Adipocyte (in vitro differentiated cells): ENCODE measurements around the gene SKI.
"Not testable (repeated sequence)": the region's sequence is repeated elsewhere in the genome, so short reads cannot be mapped to it uniquely, and the experiment has no call there.

Source experiments
- DNase-seq: peaks from one replicate; pipeline ENCODE4 v3.0.0-alpha.2; 2015; ENCODE audit warnings: low read depth
- H3K27me3 ChIP-seq: replicated peaks from 2 replicates; pipeline ENCODE4 v1.7.0; 2013; ENCODE audit warnings: mild to moderate bottlenecking, low read length, moderate library complexity; ENCODE audit not compliant: control insufficient read depth, insufficient read depth
- H3K36me3 ChIP-seq: 2 replicates; pipeline ENCODE4 v1.7.0; 2013; ENCODE audit warnings: low read length, mild to moderate bottlenecking, moderate library complexity; ENCODE audit not compliant: control insufficient read depth, insufficient read depth, severe bottlenecking
- H3K4me1 ChIP-seq: 2 replicates; pipeline ENCODE4 v1.7.0; 2013; ENCODE audit warnings: mild to moderate bottlenecking, low read length, moderate library complexity; ENCODE audit not compliant: control insufficient read depth, insufficient read depth
- H3K4me3 ChIP-seq: 2 replicates; pipeline ENCODE4 v1.7.0; 2013; ENCODE audit warnings: mild to moderate bottlenecking, low read length, moderate library complexity
- H3K9ac ChIP-seq: 2 replicates; pipeline ENCODE4 v1.7.0; 2013; ENCODE audit warnings: mild to moderate bottlenecking, low read length, moderate library complexity
- H3K9me3 ChIP-seq: 2 replicates; pipeline ENCODE4 v1.7.0; 2013; ENCODE audit warnings: mild to moderate bottlenecking, low read length, moderate library complexity; ENCODE audit not compliant: control insufficient read depth

Gene SKI

DNA sequence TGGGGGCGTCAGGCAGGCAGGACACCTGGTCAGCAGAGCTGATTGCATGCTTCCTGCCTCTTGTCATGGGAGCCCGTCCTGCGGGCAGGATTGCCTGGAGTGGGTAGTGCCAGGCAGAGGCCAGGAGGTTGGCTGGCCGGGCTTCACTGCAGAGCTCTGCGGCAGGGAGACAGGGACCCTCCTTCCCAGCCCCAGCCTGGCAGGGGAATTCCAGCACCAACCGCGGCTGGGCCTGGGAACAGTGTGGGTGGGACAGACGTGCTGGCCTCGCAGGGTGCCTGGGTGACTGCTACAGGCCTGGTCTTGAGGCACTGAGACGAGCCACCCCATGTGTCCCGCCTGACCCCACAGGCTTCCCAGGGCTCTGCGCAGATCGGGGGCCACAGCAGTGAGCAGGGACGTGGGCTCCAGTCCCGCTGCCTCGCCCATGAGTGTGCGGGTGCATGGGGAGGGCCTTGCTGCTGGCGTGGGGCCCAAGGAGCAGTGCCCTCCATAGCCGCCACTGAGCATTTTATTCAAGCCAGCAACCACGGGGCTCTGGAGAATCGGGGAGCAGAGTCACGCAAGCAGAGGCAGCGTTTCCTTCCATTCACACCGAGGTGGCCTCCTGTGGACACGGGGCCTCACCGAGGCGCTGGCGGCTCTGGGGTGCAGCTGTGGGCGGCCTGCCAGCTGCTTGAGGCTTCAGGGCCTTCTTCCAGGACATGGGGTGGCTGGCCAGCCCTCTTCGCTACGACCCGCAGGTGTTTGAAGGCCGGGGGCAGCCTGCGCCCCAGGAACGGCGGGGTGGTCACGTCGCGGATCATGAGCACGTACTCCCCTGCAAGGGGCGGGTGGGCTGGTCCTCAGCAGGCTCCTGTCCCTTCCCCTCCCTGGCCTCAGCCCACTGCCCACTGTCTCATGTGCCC is 92.9 kb downstream of the SKI start:
- no peaks in the 10 kb centered on the region for H3K9me3 ChIP-seq
- peaks cover 27% of the 10 kb centered on the region for H3K4me1 ChIP-seq
- no peaks in the 10 kb centered on the region for H3K36me3 ChIP-seq
- H3K4me3 ChIP-seq, result no peak overlapping the region
- peak overlapping the region; percentile 83 for H3K9ac ChIP-seq
- no peaks in the 10 kb centered on the region for H3K27me3 ChIP-seq
- DNase-seq, result no peak

DNA sequence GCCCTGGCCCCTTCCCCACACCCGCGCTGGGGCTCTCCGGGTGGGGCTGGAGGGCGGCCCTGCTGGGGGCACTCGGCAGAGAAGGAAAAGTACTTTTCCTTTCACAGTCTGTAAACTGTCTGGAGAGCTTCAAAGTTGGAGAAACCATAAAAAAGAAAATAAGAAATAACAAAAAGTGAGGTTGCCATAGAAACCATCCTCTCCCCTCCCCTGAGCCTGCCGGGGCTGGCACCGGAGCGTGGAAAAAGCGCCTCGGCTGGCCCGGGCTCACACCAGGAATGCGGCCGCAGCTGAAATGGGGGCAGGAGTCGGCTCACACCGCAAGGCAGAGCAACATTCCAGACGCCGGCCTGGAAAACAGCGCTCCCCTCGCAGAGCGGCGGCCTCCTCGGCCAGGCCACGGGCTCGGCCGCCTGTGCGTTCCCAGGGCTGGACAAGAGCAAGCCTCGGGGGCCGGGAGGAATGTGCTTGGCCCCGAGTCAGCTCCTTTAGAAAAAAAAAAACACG is 94.0 kb downstream of the SKI start:
- Histone ChIP-seq H3K9ac (peak overlapping the region; percentile 83), H3K4me1 (peaks cover 25% of the 10 kb centered on the region), H3K9me3 (no peaks in the 10 kb centered on the region), H3K36me3 (no peaks in the 10 kb centered on the region), H3K27me3 (no peaks in the 10 kb centered on the region), H3K4me3 (no peak overlapping the region)
- peak; percentile 95 for DNase-seq

DNA sequence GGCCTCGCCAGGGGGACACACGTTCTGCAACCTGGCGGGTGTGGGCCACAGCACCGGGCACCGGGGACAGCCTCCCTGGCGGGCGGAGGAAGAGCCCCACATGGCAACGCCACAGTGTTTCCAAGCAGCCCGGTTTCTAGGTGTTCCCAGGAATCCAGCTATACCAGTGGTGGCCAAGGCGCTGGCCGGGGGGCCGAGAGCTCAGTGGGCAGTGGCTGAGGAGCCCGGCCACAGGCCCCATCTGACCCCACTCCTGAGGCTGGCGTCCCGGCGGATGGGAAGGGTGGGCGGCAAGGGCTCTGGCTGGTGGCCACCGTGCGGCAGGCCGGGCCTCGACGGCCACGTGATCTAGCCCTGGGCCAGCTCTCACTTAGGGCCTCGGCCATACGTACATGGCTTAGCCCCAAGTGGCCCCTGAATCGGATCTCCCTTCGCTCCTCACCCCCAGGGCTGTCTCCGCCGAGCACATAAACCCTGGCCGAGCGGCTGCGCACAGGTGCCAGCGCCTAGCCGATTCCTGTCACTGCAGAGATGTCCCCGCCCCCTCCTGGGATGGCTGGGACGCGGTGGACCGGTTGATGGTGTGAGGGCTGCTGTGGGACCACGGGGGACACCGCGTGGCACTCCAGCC is 94.6 kb downstream of the SKI start:
- Histone ChIP-seq H3K36me3 (no peaks in the 10 kb centered on the region), H3K9ac (peak overlapping the region; percentile 83), H3K4me1 (peaks cover 25% of the 10 kb centered on the region), H3K4me3 (no peak overlapping the region), H3K27me3 (no peaks in the 10 kb centered on the region), H3K9me3 (no peaks in the 10 kb centered on the region)
- no peak for DNase-seq

DNA sequence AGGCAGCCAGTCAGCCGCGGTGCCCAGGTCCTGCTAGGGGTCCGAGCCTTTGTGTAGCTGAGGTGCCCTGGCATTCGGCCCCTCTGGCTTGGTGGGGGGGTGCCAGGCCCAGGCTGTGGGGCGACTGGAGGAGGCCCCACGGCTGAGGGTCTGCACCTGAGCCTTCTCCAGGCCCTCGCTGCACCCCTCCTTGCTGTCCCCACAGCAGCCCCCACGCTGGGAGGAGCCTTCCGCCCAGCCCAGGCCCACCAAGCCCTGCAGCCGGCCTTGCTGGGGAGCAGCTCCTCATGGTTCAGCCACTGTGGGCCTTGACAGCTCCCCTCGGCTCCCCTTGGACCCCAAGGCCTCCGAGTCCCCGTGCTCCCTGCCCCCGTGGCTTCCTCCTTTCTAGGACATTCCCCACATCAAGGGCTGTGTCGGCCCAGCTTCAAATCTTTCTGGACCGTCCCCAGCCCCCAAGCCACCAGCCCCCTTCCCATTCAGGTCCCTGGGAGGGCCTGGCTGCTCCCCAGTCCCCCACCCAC is 95.4 kb downstream of the SKI start:
- Histone ChIP-seq H3K36me3 (no peaks in the 10 kb centered on the region), H3K9me3 (no peaks in the 10 kb centered on the region), H3K4me3 (no peak overlapping the region), H3K9ac (peak overlapping the region; percentile 83), H3K27me3 (no peaks in the 10 kb centered on the region), H3K4me1 (peaks cover 25% of the 10 kb centered on the region)
- DNase-seq, result no peak

DNA sequence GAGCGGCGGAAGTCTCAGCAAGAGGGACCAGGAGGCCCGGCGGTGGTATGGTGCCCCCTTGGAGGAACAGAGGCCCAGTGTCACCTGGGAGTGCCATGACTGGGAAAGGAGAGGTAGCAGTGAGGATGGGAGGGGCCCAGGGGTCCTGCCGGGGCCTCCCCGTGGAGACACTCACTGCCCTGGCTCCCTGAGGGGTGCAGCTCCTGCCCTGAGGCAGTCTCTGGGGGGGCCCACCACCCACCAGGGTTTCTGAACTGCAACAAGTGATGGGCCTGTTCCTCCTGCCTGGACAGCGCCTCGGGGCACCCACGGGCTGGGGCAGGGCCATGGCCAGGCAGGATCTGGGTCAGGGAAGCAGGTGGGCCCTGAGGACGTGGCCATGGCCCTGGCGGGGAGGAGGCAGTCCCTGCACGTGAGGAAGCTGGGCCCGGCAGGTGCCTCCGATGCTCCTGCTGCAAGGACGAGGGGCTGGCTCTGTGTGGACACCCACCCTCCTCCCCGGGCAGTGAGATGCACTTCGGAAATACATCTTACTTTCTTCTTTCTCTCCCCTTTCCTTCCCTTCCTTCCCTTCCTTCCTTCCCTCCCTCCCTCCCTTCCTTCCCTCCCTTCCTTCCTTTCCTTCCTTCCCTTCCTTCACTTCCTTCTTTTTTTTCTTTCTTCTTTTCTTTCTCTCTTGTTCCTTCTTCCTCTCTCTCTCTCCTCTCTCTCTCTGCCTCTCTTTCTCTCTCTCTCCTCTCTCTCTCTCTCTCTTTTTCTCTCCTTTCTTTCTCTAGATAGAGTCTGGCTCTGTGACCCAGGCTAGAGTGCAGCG is 96.6 kb downstream of the SKI start:
- Histone ChIP-seq H3K4me3 (no peak overlapping the region), H3K36me3 (no peaks in the 10 kb centered on the region), H3K9ac (no peak overlapping the region), H3K27me3 (no peaks in the 10 kb centered on the region), H3K9me3 (no peaks in the 10 kb centered on the region), H3K4me1 (peaks cover 25% of the 10 kb centered on the region)
- no peak for DNase-seq

DNA sequence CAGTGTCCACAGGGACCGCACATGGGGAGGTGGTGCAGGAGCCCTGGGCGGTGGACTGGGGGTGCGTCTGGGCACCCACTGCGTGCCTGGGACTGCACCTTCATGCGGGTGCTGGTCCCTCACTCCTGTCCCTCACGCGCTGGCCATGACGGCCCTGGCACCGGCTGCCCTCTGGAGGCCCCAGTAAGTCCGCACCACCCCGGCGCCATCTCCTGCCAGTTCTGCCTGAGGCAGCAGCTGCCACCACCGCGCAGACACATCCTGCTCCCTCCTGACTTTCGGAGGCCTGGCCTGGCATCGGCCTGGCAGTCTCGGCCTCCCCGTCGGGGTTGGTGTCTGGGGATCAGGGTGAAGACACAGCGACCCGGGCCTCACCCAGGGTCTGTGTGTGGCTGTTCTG is 98.4 kb downstream of the SKI start:
- Histone ChIP-seq H3K36me3 (no peaks in the 10 kb centered on the region), H3K27me3 (no peaks in the 10 kb centered on the region), H3K9me3 (no peaks in the 10 kb centered on the region), H3K9ac (no peak overlapping the region), H3K4me3 (no peak overlapping the region), H3K4me1 (peaks cover 25% of the 10 kb centered on the region)
- DNase-seq, result no peak

DNA sequence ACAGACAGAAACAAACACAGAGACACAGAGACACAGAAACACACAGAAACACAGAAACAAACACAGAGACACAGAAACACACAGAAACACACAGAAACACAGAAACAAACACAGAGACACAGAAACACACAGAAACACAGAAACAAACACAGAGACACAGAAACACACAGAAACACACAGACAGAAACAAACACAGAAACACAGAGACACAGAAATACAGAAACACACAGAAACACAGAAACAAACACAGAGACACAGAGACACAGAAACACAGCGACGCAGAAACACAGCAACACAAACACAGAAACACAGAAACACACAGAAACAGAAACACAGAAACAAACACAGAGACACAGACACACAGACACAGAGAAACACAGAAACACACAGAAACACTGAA is 99.0 kb downstream of the SKI start:
- not testable (repeated sequence) for H3K9me3 ChIP-seq, H3K36me3 ChIP-seq, H3K9ac ChIP-seq, H3K27me3 ChIP-seq, DNase-seq, H3K4me3 ChIP-seq
- peaks cover 19% of the 10 kb centered on the region for H3K4me1 ChIP-seq

DNA sequence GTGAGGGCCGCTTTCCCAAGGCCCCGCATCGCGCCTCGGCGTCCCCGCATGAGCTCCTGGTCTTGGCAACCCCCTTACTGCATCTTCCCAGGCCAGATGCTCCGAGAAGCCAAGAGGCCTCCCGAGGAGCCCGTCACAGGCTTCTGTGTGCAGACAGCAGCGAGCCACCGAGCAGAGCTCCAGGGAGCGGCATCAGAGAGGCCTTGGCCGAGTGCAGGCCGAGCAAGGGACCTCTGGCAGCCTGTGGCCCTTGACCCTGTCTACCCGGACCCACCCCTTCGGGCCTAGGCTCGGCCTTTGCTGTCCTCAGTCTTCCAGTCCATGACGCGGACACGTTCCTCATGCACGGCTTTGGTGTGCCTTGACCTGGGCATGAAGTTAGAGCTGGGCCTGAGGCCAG is 99.7 kb downstream of the SKI start:
- no peaks in the 10 kb centered on the region for H3K36me3 ChIP-seq
- H3K27me3 ChIP-seq, result no peaks in the 10 kb centered on the region
- H3K4me3 ChIP-seq, result no peak overlapping the region
- DNase-seq, result no peak
- peaks cover 13% of the 10 kb centered on the region for H3K4me1 ChIP-seq
- H3K9ac ChIP-seq, result no peak overlapping the region
- H3K9me3 ChIP-seq, result no peaks in the 10 kb centered on the region

DNA sequence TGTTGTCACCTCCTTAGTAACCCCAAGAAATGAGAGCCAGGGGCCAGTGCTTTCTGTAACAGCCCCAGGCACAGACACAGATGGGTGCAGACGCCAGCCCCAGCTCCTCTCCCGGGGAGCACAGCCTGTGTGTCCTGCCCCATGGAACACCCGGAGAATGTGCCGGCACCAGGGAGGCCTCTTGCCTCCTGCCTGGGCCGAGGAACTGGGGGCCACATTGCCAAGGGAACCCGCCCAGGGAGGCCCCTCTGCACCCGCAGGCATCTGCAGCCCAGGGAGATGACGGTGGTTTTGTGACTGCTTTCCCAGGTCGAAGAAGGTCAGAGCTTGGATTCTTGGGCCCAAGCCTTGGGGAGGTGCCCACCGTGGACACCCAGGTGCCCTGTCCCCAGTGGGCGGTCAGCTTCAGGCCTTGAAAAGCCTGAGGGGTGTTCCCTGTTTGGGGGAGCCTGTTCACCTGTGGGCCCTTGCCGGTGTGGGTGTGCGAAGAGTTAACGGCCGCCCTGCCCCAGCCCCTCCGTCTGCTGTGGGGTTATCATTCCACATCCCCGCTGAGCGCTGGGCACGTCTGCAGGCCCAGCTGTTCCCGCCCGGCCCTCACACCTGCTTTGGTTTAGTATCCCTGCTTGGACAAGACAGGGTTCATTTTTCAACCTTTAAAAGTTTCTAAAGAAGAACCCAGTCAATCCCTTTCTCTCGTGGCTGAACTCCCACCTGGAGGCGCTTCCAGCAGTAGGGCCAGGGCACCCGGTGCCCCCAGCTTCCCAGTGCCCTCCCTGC is 100.7 kb downstream of the SKI start:
- H3K4me3 ChIP-seq, result no peak overlapping the region
- H3K27me3 ChIP-seq, result no peaks in the 10 kb centered on the region
- no peaks in the 10 kb centered on the region for H3K36me3 ChIP-seq
- H3K9ac ChIP-seq, result no peak overlapping the region
- peaks cover 12% of the 10 kb centered on the region for H3K4me1 ChIP-seq
- DNase-seq, result no peak
- H3K9me3 ChIP-seq, result no peaks in the 10 kb centered on the region

DNA sequence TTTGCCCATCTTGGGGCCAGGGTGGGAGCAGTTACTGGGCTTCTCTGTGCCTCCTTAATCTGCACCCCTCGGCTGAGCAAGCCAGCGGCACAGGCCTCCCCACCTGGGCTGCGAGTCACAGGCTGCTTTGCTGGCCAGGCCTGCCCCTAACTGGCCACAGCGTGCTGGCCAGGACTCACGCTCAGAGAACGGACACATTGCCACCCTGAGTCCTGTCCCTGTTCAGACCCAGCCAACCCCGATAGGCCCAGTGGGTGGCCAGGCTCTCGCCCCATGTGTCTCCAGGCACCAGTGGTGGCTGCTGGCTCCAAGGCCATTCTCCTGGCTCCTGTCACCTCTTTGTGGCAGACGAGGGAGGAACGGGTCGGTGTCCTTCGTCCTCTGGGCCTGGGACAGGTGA is 101.9 kb downstream of the SKI start:
- H3K9ac ChIP-seq, result peak overlapping the region; percentile 68
- H3K36me3 ChIP-seq, result no peaks in the 10 kb centered on the region
- peak overlapping the region; percentile 65 for H3K4me3 ChIP-seq
- peaks cover 12% of the 10 kb centered on the region for H3K4me1 ChIP-seq
- no peak for DNase-seq
- H3K9me3 ChIP-seq, result no peaks in the 10 kb centered on the region
- H3K27me3 ChIP-seq, result no peaks in the 10 kb centered on the region
